ENCODE results near the gene SLC51A. TPM values are rescaled to one million over a fixed set of nuclear protein-coding genes. Genes with fewer than 3 reads are reported as not detected.

Gene SLC51A
- total RNA-seq, 1 donor from 2014 or later, result not detected

DNA sequence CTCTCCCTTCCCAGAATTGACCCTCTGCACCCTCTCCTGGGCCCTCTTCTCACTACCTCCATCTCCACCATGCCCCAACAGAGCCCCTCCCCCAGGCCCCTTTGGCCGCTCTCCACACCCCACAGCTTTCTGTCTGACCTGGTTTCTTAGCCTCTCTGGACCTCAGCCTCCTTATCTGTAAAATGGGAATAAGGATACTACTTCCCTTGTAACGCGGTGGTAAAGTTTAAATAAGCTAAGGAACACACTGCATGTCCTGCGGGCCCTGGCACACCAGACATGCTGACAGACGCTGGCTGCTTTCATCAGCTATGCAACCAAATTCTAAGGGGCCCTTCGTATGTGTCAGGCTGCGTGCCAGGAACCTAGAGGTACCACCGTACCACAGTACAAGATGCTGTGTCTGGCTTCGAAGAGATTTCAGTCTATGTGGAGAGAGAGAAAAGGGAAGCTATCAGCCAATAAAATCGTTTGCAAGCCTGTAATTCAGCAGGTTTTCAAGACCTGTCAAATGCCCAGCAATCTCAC, 777 bp upstream of the SLC51A start:
- Mint-ChIP-seq H3K27ac (ENCODE audit: unreplicated experiment) (no peak overlapping the region), H3K27me3 (ENCODE audit: unreplicated experiment) (peaks cover 11% of the 10 kb centered on the region), H3K4me3 (ENCODE audit: unreplicated experiment) (no peak overlapping the region), H3K9me3 (ENCODE audit: unreplicated experiment) (no peaks in the 10 kb centered on the region), H3K36me3 (ENCODE audit: low read depth, unreplicated experiment) (peaks cover 3% of the 10 kb centered on the region), H3K4me1 (ENCODE audit: unreplicated experiment) (no peaks in the 10 kb centered on the region)
- no peak for TF ChIP-seq CTCF (IDR thresholded peaks at IDR 0.05; ENCODE audit: unreplicated experiment)
- no peak for DNase-seq (ENCODE audit: low spot score)

- Mint-ChIP-seq H3K27ac (ENCODE audit: unreplicated experiment) (no peak overlapping the region), H3K9me3 (ENCODE audit: unreplicated experiment) (no peaks in the 10 kb centered on the region), H3K36me3 (ENCODE audit: low read depth, unreplicated experiment) (peaks cover 3% of the 10 kb centered on the region), H3K27me3 (ENCODE audit: unreplicated experiment) (peaks cover 11% of the 10 kb centered on the region), H3K4me1 (ENCODE audit: unreplicated experiment) (no peaks in the 10 kb centered on the region), H3K4me3 (ENCODE audit: unreplicated experiment) (no peak overlapping the region)
- DNase-seq (ENCODE audit: low spot score), result no peak
- no peak for TF ChIP-seq CTCF (IDR thresholded peaks at IDR 0.05; ENCODE audit: unreplicated experiment)
Observed at GRCh38 chr3:196216681-196217211, 412 bp downstream of the SLC51A start.

DNA sequence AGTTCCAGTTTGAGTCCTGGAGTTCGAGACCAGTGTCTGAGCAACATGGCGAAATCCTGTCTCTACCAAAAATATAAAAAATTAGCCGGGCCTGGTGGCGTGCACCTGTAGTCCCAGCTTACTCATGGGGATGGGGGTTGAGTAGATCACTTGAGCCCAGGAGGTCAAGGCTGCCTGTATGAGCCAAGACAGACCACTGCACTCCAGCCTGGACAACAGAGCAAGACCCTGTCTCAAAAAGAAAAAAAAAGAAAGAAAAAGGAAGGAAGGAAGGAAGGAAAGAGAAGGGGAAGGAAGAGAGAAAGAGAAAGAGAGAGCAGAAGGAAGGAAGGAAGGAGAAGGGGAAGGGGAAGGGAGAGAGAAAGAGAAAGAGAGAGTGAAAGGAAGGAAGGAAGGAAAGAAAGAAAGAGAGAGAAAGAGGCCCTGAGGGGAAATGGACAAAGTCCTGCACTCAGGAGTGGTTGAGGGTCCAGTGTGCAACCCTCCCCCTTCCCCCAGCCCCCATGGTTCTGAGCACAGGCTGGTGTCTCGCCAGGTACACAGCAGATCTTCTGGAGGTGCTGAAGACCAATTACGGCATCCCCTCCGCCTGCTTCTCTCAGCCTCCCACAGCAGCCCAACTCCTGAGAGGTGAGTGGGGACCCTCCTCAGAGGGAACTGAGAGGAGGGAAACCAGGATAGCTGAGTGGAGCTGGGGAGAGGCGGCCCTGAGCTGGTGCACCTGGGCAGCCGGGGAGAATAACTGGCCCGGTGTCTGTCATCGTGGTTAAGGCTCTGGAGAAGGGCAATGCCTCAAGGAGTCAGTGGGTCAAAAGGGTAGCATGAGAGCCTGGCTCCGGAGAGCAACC, 1.2 kb downstream of the SLC51A start:
- DNase-seq (ENCODE audit: low spot score), result no peak
- no peak overlapping the region for H3K27ac Mint-ChIP-seq (ENCODE audit: unreplicated experiment)

DNA sequence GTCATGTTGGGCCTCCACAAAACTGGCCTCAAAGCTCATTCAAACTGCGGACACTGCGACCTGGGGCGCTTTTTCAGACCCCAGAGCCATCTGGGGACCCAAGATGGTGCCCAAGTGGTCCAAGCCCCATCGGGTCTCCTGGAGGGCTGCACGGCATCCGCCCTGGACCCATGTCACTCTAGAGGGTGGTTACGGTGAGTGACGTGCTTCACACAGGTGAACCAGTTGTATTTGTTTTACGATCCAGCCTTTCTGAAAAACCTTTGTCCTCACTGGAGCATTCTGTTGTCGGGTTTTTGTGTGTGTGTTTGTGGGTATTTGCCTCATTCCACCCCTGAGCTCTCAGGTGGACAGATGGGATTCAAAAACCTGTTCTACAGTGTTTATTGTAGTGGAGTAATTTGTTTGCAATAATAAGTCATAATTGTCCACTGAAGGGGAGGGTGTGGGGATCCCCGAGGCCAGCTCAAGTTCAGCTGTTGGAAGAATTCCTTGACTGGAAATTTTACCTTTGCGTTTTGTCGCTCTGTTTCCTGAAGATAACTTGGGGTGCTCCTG, 1.9 kb downstream of the SLC51A start:
- H3K4me3 Mint-ChIP-seq (ENCODE audit: unreplicated experiment), result no peak overlapping the region
- no peak for DNase-seq (ENCODE audit: low spot score)
- H3K27me3 Mint-ChIP-seq (ENCODE audit: unreplicated experiment), result peaks cover 11% of the 10 kb centered on the region
- H3K4me1 Mint-ChIP-seq (ENCODE audit: unreplicated experiment), result no peaks in the 10 kb centered on the region
- H3K36me3 Mint-ChIP-seq (ENCODE audit: low read depth, unreplicated experiment), result peaks cover 3% of the 10 kb centered on the region
- no peak overlapping the region for H3K27ac Mint-ChIP-seq (ENCODE audit: unreplicated experiment)
- no peaks in the 10 kb centered on the region for H3K9me3 Mint-ChIP-seq (ENCODE audit: unreplicated experiment)
- TF ChIP-seq CTCF (IDR thresholded peaks at IDR 0.05; ENCODE audit: unreplicated experiment), result no peak

More for the DNA sequence above, 1.2 kb downstream of the SLC51A start:
- Mint-ChIP-seq H3K4me3 (ENCODE audit: unreplicated experiment) (no peak overlapping the region), H3K9me3 (ENCODE audit: unreplicated experiment) (no peaks in the 10 kb centered on the region), H3K4me1 (ENCODE audit: unreplicated experiment) (no peaks in the 10 kb centered on the region), H3K27me3 (ENCODE audit: unreplicated experiment) (peaks cover 11% of the 10 kb centered on the region), H3K36me3 (ENCODE audit: low read depth, unreplicated experiment) (peaks cover 3% of the 10 kb centered on the region)
- no peak for TF ChIP-seq CTCF (IDR thresholded peaks at IDR 0.05; ENCODE audit: unreplicated experiment)
